Vagina (tissue), 2 donors: ENCODE data around the gene MXD4. TPM values are rescaled to one million over a fixed set of nuclear protein-coding genes. Genes with fewer than 3 reads are reported as not detected.

Source experiments
- DNase-seq, 2 donors: peaks; one replicate each; pipeline ENCODE4 v3.0.0-alpha.2; 2017; ENCODE audit errors: extremely low spot score in 2 of 2
- H3K27ac ChIP-seq: fragments of 200-600 bp; sonication (generic); one replicate; pipeline ENCODE4 v1.5.1; 2019
- H3K27me3 ChIP-seq: fragments of 200-600 bp; sonication (generic); one replicate; pipeline ENCODE4 v1.5.1; 2019
- H3K36me3 ChIP-seq, 2 donors: fragments of 200-600 bp; sonication (generic); one replicate each; pipeline ENCODE4 v1.5.1; 2017 to 2019
- H3K4me1 ChIP-seq: fragments of 200-600 bp; sonication (generic); one replicate; pipeline ENCODE4 v1.5.1; 2019
- H3K4me3 ChIP-seq, 2 donors: fragments of 200-600 bp; sonication (generic); 1 replicate in 1 of 2; 2 replicates in 1 of 2; pipeline ENCODE4 v1.5.1; 2016 to 2019
- H3K9me3 ChIP-seq: fragments of 200-600 bp; sonication (generic); one replicate; pipeline ENCODE4 v1.5.1; 2019
- CTCF ChIP-seq, 3 experiments: fragments of 450-650 bp in 2 of 3; fragments of 200-600 bp in 1 of 3; sonication (generic) in 1 of 3; IDR thresholded peaks; one replicate each; pipeline ENCODE4 v1.5.1; 2017 to 2019; ENCODE audit warnings: antibody characterized with exemption in 3 of 3, mild to moderate bottlenecking in 2 of 3, moderate library complexity in 2 of 3
- POLR2A ChIP-seq, 2 donors: fragments of 450-650 bp; IDR thresholded peaks; one replicate each; pipeline ENCODE4 v1.6.1; 2017; ENCODE audit warnings: antibody characterized with exemption in 2 of 2, mild to moderate bottlenecking in 2 of 2, moderate library complexity in 2 of 2
- POLR2AphosphoS5 ChIP-seq, 2 donors: sonication (generic); formaldehyde crosslinking; IDR thresholded peaks; one replicate each; pipeline ENCODE4 v1.9.0; 2017; ENCODE audit warnings: antibody characterized with exemption in 2 of 2, mild to moderate bottlenecking in 2 of 2, low read depth in 1 of 2; ENCODE audit not compliant: insufficient read depth in 1 of 2
- intact Hi-C: fragments of 100-400 bp; cut with DNase I; formaldehyde crosslinking; loops from one replicate; pipeline ENCODE4 v1.15.1; 2023
- total RNA-seq: library from RNA; depleted of rRNA; stranded (reverse); fragments of >200 nt; gene quantifications from one replicate; pipeline ENCODE4 v1.2.3, GENCODE V29; 2016

Gene MXD4
- total RNA-seq, 1 donor from 2014 or later: 27.5 TPM

GRCh38 chr4:2264481-2265041 lies 2.7 kb upstream of the MXD4 start:
- H3K4me3 ChIP-seq: no peak overlapping the region
- H3K4me1 ChIP-seq: peaks cover 37% of the 10 kb centered on the region
- intact Hi-C loops: loop anchor here (5.0 to 10.0 kb wide), 2 partner anchors 150 to 273 kb away; partner anchors contain the start of genes CFAP99, FAM193A and ZFYVE28
- no peak for TF ChIP-seq POLR2AphosphoS5 (IDR thresholded peaks at IDR 0.05; ENCODE audit: insufficient read depth in 1 of 2, low read depth in 1 of 2)
- TF ChIP-seq CTCF (IDR thresholded peaks at IDR 0.05): no peak
- H3K36me3 ChIP-seq: no peaks in the 10 kb centered on the region
- no peak for DNase-seq
- H3K27me3 ChIP-seq: no peaks in the 10 kb centered on the region
- H3K9me3 ChIP-seq: no peaks in the 10 kb centered on the region
- H3K27ac ChIP-seq: no peak overlapping the region

DNA sequence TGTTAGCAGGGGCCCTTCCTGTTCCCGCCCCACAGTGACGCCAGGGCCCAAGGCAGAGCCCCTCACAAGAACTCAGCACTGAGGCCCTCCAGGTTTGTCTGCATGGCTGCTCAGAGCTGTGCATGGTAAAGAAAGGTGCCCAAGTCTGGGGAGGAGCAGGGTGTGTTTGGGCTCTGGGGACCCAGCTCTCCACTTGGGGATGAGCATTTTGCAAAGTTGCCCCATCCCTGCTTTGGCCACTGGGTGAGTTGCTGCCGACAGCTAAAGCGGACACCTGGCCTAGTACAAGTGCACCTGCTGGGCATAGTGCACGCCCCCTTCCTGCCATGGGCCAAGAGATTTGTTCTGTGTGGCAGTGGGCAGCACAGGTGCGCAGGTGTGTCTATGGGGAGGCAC lies 2.0 kb upstream of the MXD4 start:
- Histone ChIP-seq H3K9me3 (no peaks in the 10 kb centered on the region), H3K4me3 (no peak overlapping the region), H3K4me1 (peaks cover 43% of the 10 kb centered on the region), H3K27me3 (no peaks in the 10 kb centered on the region), H3K27ac (no peak overlapping the region), H3K36me3 (no peaks in the 10 kb centered on the region)
- DNase-seq: no peak
- intact Hi-C loops: loop anchor here (5.0 to 10.0 kb wide), 2 partner anchors 151 to 273 kb away; partner anchors contain the start of genes CFAP99, FAM193A and ZFYVE28
- TF ChIP-seq CTCF (IDR thresholded peaks at IDR 0.05): no peak
- TF ChIP-seq POLR2A (IDR thresholded peaks at IDR 0.05): no peak
- TF ChIP-seq POLR2AphosphoS5 (IDR thresholded peaks at IDR 0.05; ENCODE audit: insufficient read depth in 1 of 2, low read depth in 1 of 2): no peak

GRCh38 chr4:2262944-2263250 lies 988 bp upstream of the MXD4 start:
- H3K4me3 ChIP-seq: peak overlapping the region; percentile 61 to 85
- peak overlapping the region; percentile 93 for H3K27ac ChIP-seq
- TF ChIP-seq POLR2AphosphoS5 (IDR thresholded peaks at IDR 0.05; ENCODE audit: insufficient read depth in 1 of 2, low read depth in 1 of 2) (no peak), POLR2A (IDR thresholded peaks at IDR 0.05) (no peak), CTCF (IDR thresholded peaks at IDR 0.05) (no peak)
- no peaks in the 10 kb centered on the region for H3K27me3 ChIP-seq
- intact Hi-C loops: loop anchor here (1.0 to 10.0 kb wide), 3 partner anchors 152 to 274 kb away; partner anchors contain the start of genes CFAP99, FAM193A and ZFYVE28
- DNase-seq: no peak
- no peaks in the 10 kb centered on the region for H3K9me3 ChIP-seq
- H3K4me1 ChIP-seq: peaks cover 52% of the 10 kb centered on the region
- no peaks in the 10 kb centered on the region for H3K36me3 ChIP-seq

DNA sequence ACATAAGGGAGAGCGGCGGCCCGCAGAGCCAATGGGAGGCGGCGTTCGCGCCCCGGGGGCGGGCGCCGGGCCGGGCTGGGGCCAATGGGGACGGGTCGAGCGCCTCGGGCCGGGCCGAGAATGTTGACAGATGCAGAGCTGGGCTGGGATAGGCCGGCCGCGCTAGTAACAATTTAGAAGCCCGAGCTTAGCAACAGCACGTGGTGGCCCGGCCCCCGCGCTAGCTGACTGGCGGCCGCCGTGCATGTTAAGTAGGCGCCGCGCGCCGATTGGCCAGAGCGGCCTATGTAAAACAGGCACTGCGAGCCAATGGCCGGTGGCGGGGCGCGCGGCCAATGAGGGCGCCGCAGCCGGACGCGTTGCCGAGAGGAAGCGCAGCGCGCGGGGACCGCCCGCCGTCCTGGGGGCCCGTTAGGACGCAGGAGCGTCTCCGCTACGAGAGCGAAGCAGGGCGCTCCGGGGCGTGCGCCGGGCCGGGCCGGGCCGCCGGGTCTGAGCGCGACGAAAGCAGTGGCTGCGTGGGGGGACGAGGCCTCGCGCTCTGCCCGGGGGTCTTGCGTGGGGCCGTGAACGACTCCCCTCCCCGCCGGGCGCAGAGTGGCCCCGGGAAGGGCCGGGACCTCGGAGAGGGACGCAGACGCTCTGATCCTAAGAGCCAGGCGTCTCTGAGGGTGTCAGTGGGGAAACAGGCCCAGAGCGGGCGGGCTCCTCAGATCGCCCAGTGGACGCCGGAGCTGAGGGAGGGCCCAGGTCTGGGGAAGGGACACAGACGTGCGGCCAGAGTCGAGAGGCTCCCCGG lies 435 bp upstream of the MXD4 start:
- H3K4me1 ChIP-seq: peaks cover 57% of the 10 kb centered on the region

More for the DNA sequence above, 435 bp upstream of the MXD4 start:
- no peaks in the 10 kb centered on the region for H3K27me3 ChIP-seq
- peak overlapping the region; percentile 61 to 93 for H3K4me3 ChIP-seq
- H3K27ac ChIP-seq: peak overlapping the region; percentile 93
- DNase-seq: peak in 1 of 2 donors; percentile 100
- intact Hi-C loops: loop anchor here (1.0 to 10.0 kb wide), 3 partner anchors 152 to 275 kb away; partner anchors contain the start of genes CFAP99, FAM193A and ZFYVE28
- H3K36me3 ChIP-seq: no peaks in the 10 kb centered on the region
- H3K9me3 ChIP-seq: no peaks in the 10 kb centered on the region
- TF ChIP-seq POLR2A (IDR thresholded peaks at IDR 0.05): peak in 1 of 2 donors; percentile 93
- no peak for TF ChIP-seq CTCF (IDR thresholded peaks at IDR 0.05)
- TF ChIP-seq POLR2AphosphoS5 (IDR thresholded peaks at IDR 0.05; ENCODE audit: insufficient read depth in 1 of 2, low read depth in 1 of 2): peak; percentile 65 to 71
